ENCODE measurements around the gene MRPS15. TPM values are rescaled to one million over a fixed set of nuclear protein-coding genes. Genes with fewer than 3 reads are reported as not detected.

The MRPS15 gene
- total RNA-seq, 1 donor from 2014 or later, result 67.0 TPM

- intact Hi-C loops (cut with micrococcal nuclease), result no loop called here
- H3K9me3 Mint-ChIP-seq, result no peaks in the 10 kb centered on the region
- no peaks in the 10 kb centered on the region for H3K27me3 Mint-ChIP-seq
- H3K27ac Mint-ChIP-seq, result no peak overlapping the region
- no peak overlapping the region for H3K4me3 Mint-ChIP-seq
- DNase-seq (no peak), ATAC-seq (ENCODE audit: low read depth) (no peak)
- ChIA-PET POLR2A (no interaction called here), CTCF (no interaction called here)
- peaks cover 64% of the 10 kb centered on the region for H3K36me3 Mint-ChIP-seq (ENCODE audit: low read depth)
- H3K4me1 Mint-ChIP-seq, result peaks cover 17% of the 10 kb centered on the region
- TF ChIP-seq, protein P1, sequence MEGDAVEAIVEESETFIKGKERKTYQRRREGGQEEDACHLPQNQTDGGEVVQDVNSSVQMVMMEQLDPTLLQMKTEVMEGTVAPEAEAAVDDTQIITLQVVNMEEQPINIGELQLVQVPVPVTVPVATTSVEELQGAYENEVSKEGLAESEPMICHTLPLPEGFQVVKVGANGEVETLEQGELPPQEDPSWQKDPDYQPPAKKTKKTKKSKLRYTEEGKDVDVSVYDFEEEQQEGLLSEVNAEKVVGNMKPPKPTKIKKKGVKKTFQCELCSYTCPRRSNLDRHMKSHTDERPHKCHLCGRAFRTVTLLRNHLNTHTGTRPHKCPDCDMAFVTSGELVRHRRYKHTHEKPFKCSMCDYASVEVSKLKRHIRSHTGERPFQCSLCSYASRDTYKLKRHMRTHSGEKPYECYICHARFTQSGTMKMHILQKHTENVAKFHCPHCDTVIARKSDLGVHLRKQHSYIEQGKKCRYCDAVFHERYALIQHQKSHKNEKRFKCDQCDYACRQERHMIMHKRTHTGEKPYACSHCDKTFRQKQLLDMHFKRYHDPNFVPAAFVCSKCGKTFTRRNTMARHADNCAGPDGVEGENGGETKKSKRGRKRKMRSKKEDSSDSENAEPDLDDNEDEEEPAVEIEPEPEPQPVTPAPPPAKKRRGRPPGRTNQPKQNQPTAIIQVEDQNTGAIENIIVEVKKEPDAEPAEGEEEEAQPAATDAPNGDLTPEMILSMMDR (IDR thresholded peaks at IDR 0.05), result no peak
These were observed 7.7 kb downstream of the MRPS15 start for GRCh38 chr1:36456391-36456928.

DNA sequence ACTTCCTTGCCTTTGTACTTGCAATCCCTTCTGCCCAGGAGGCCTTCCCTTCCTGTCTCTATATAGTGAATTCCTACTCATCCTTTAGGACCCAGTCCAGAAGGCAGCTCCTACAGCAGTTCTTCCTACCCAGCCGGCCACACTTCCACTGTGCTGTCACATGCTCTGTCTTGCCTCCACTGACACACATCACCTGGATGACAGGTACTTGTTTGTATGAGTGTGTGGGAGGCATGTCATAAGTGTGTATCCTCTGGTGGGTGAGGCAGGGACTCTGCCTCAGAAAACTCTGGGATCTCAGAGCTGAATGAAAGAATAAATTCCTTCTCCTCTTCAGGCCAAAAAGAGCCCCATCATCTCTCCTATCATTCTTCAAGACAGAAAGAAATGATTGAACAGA lies 8.8 kb downstream of the MRPS15 start:
- ATAC-seq (ENCODE audit: low read depth), result no peak
- H3K27me3 Mint-ChIP-seq, result no peaks in the 10 kb centered on the region
- peaks cover 55% of the 10 kb centered on the region for H3K36me3 Mint-ChIP-seq (ENCODE audit: low read depth)
- peaks cover 20% of the 10 kb centered on the region for H3K4me1 Mint-ChIP-seq
- ChIA-PET CTCF (no interaction called here), POLR2A (interaction anchor here (1.4 kb wide), 1 partner anchor 9 kb away, joined by 11 read pairs; the partner anchor contains the start of gene MRPS15)
- intact Hi-C loops (cut with micrococcal nuclease), result no loop called here
- no peak overlapping the region for H3K4me3 Mint-ChIP-seq
- H3K9me3 Mint-ChIP-seq, result no peaks in the 10 kb centered on the region
- TF ChIP-seq, protein P1 (IDR thresholded peaks at IDR 0.05), result no peak
- DNase-seq, result no peak
- no peak overlapping the region for H3K27ac Mint-ChIP-seq

GRCh38 chr1:36453600-36454388 lies 10.4 kb downstream of the MRPS15 start:
- peaks cover 43% of the 10 kb centered on the region for H3K36me3 Mint-ChIP-seq (ENCODE audit: low read depth)
- intact Hi-C loops (cut with micrococcal nuclease), result no loop called here

DNA sequence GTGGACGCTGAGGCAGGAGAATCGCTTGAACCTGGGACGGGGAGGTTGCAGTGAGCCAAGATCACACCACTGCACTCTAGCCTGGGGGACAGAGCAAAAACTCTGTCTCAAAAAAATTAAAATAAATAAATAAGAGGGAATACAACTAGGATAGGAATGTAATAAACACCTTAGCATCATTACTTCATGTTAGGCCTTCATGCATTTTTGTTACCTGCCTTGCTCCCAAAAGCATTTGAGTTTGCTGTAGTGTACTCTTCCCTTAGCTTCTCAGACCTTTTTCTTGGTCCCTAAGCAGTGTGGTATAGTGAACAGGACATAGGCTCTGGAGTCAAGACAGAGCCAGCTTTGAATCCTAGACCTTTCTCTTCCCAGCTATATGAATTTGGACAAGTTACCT lies 11.1 kb downstream of the MRPS15 start:
- H3K4me3 Mint-ChIP-seq, result no peak overlapping the region
- intact Hi-C loops (cut with micrococcal nuclease), result no loop called here
- H3K27ac Mint-ChIP-seq, result no peak overlapping the region
- no peaks in the 10 kb centered on the region for H3K9me3 Mint-ChIP-seq
- ATAC-seq (ENCODE audit: low read depth) (no peak), DNase-seq (no peak)
- H3K27me3 Mint-ChIP-seq, result no peaks in the 10 kb centered on the region
- ChIA-PET CTCF (no interaction called here), POLR2A (interaction anchor here (4.6 kb wide), 1 partner anchor 11 kb away, joined by 114 read pairs; the partner anchor contains the start of gene MRPS15)
- TF ChIP-seq, protein P1 (IDR thresholded peaks at IDR 0.05), result no peak
- peaks cover 36% of the 10 kb centered on the region for H3K36me3 Mint-ChIP-seq (ENCODE audit: low read depth)
- H3K4me1 Mint-ChIP-seq, result peaks cover 23% of the 10 kb centered on the region

More at GRCh38 chr1:36453600-36454388, 10.4 kb downstream of the MRPS15 start:
- DNase-seq (no peak), ATAC-seq (ENCODE audit: low read depth) (no peak)
- CTCF ChIA-PET, result no interaction called here
- Mint-ChIP-seq H3K27me3 (no peaks in the 10 kb centered on the region), H3K9me3 (no peaks in the 10 kb centered on the region), H3K4me3 (no peak overlapping the region), H3K4me1 (peaks cover 26% of the 10 kb centered on the region), H3K27ac (peak overlapping the region; percentile 6)
- POLR2A ChIA-PET, result interaction anchor here (4.6 kb wide), 1 partner anchor 10 kb away, joined by 114 read pairs; the partner anchor contains the start of gene MRPS15
- TF ChIP-seq, protein P1 (IDR thresholded peaks at IDR 0.05), result no peak

GRCh38 chr1:36450919-36451305 lies 13.3 kb downstream of the MRPS15 start:
- H3K4me1 Mint-ChIP-seq, result peaks cover 18% of the 10 kb centered on the region
- ATAC-seq (ENCODE audit: low read depth) (no peak), DNase-seq (no peak)
- no peaks in the 10 kb centered on the region for H3K9me3 Mint-ChIP-seq
- H3K27ac Mint-ChIP-seq, result peak overlapping the region; percentile 97
- TF ChIP-seq, protein P1 (IDR thresholded peaks at IDR 0.05), result no peak
- H3K27me3 Mint-ChIP-seq, result no peaks in the 10 kb centered on the region
- H3K36me3 Mint-ChIP-seq (ENCODE audit: low read depth), result peaks cover 19% of the 10 kb centered on the region
- POLR2A ChIA-PET, result interaction anchor here (0.5 to 4.6 kb wide), 20 partner anchors 8 to 1258 kb away, joined by 3 to 114 read pairs (median 4); partner anchors contain the start of genes AGO3, LSM10, MRPS15 and SFPQ
- CTCF ChIA-PET, result interaction anchor here (1.0 to 1.1 kb wide), 2 partner anchors 11 to 52 kb away, joined by 3 read pairs; no protein-coding TSS in a partner anchor
- intact Hi-C loops (cut with micrococcal nuclease), result loop anchor here (1.0 to 2.0 kb wide), 5 partner anchors 13 to 296 kb away; partner anchors contain the start of genes LSM10 and MRPS15
- H3K4me3 Mint-ChIP-seq, result peak overlapping the region; percentile 90
